GM18511 (cell line): ENCODE data around the gene PHYHIPL.

Source experiments
- ATAC-seq: cut with Tn5 transposase; IDR thresholded peaks from one replicate; pipeline ENCODE4 v1.9.1; 2021; ENCODE audit warnings: mild to moderate bottlenecking, moderate library complexity; ENCODE audit not compliant: unreplicated experiment

Gene PHYHIPL

GRCh38 chr10:59245686-59246085 is 69.2 kb downstream of the PHYHIPL start:
- ATAC-seq: no peak

GRCh38 chr10:59252491-59252890 is 76.0 kb downstream of the PHYHIPL start:
- ATAC-seq: no peak

- no peak for ATAC-seq
Measured at GRCh38 chr10:59255463-59255862, 79.0 kb downstream of the PHYHIPL start.

- ATAC-seq: no peak
Measured at GRCh38 chr10:59257224-59257623, 80.8 kb downstream of the PHYHIPL start.

- ATAC-seq: no peak
Measured at GRCh38 chr10:59258890-59259289, 82.4 kb downstream of the PHYHIPL start.

- no peak for ATAC-seq
Measured at GRCh38 chr10:59265141-59265540, 88.7 kb downstream of the PHYHIPL start.

- no peak for ATAC-seq
Measured at GRCh38 chr10:59266321-59266720, 89.9 kb downstream of the PHYHIPL start.

- no peak for ATAC-seq
Measured at GRCh38 chr10:59268460-59268859, 92.0 kb downstream of the PHYHIPL start.

GRCh38 chr10:59269651-59270050 is 93.2 kb downstream of the PHYHIPL start:
- no peak for ATAC-seq

GRCh38 chr10:59270492-59270891 is 94.0 kb downstream of the PHYHIPL start:
- ATAC-seq: no peak

GRCh38 chr10:59271160-59271559 is 94.7 kb downstream of the PHYHIPL start:
- ATAC-seq: no peak

GRCh38 chr10:59272061-59272460 is 95.6 kb downstream of the PHYHIPL start:
- ATAC-seq: no peak

- ATAC-seq: no peak
Measured at GRCh38 chr10:59273445-59273844, 97.0 kb downstream of the PHYHIPL start.

- no peak for ATAC-seq
Measured at GRCh38 chr10:59276133-59276532, 99.7 kb downstream of the PHYHIPL start.

GRCh38 chr10:59276919-59277318 is 100.5 kb downstream of the PHYHIPL start:
- no peak for ATAC-seq

- ATAC-seq: no peak
Measured at GRCh38 chr10:59279476-59279875, 103.0 kb downstream of the PHYHIPL start.

GRCh38 chr10:59279991-59280505 is 103.6 kb downstream of the PHYHIPL start:
- ATAC-seq: no peak

- ATAC-seq: no peak
Measured at GRCh38 chr10:59281861-59282260, 105.4 kb downstream of the PHYHIPL start.

- ATAC-seq: no peak
Measured at GRCh38 chr10:59283456-59284091, 107.1 kb downstream of the PHYHIPL start.

GRCh38 chr10:59284118-59284975 is 107.9 kb downstream of the PHYHIPL start:
- no peak for ATAC-seq

GRCh38 chr10:59285073-59285472 is 108.6 kb downstream of the PHYHIPL start:
- ATAC-seq: no peak

- ATAC-seq: no peak
Measured at GRCh38 chr10:59285848-59286247, 109.4 kb downstream of the PHYHIPL start.
